Measurements from ENCODE around the gene FSHB.
A peak's percentile ranks its signal among the peaks of the same experiment; 100 is the strongest.

DNA sequence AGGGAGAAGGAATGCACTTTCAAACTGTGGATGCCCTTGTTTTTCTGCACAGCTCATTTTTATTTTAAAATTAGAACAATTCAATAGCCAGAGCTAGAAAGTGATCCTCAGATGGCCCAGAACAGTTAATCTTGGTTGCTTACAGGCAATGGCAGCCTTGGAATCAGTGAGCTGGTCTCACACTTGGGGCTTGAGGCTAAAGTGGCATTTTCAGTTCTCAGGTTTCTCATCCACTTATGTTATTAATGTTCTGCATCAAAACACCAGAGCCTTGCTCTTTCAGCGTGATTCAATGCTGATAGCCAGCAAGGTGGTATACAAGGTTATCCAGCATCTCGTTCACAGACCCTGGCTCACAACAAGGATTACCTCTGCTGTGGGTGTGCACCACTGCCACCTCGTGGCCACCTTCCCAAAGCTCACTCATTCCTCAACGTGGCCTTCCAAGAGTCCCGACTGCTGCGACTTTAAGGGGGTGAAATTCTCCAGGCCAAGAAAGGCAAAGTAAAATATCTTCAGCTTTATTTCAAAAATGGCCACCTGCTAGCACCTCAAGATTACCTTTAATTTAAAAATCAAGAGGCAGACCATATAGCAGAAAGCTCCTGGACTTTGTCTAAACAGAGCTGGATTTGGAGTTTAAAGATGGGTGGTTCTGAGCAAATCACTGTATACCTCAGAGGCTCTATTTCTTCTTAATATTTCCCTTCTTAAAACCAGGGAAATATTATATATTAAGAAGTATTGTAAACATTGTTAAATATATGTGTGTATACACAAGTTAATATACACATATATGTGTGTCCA lies 34.2 kb upstream of the FSHB start:
- TF ChIP-seq, protein P1, sequence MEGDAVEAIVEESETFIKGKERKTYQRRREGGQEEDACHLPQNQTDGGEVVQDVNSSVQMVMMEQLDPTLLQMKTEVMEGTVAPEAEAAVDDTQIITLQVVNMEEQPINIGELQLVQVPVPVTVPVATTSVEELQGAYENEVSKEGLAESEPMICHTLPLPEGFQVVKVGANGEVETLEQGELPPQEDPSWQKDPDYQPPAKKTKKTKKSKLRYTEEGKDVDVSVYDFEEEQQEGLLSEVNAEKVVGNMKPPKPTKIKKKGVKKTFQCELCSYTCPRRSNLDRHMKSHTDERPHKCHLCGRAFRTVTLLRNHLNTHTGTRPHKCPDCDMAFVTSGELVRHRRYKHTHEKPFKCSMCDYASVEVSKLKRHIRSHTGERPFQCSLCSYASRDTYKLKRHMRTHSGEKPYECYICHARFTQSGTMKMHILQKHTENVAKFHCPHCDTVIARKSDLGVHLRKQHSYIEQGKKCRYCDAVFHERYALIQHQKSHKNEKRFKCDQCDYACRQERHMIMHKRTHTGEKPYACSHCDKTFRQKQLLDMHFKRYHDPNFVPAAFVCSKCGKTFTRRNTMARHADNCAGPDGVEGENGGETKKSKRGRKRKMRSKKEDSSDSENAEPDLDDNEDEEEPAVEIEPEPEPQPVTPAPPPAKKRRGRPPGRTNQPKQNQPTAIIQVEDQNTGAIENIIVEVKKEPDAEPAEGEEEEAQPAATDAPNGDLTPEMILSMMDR (IDR thresholded peaks at IDR 0.05) = peak; percentile 55 to 63 (median 58)
- TF ChIP-seq POLR2AphosphoS5 (IDR thresholded peaks at IDR 0.05) = no peak
- TF ChIP-seq POLR2A (IDR thresholded peaks at IDR 0.05) = no peak

Measured in prostate gland (tissue), 2 donors.